WTC11 (cell line): ENCODE results near the gene OLIG1. TPM values are rescaled to one million over a fixed set of nuclear protein-coding genes. Genes with fewer than 3 reads are reported as not detected.

ENCODE experiments used
- ATAC-seq: fragments of 200-7000 bp; cut with Tn5 transposase; 2 replicates; pipeline ENCODE4 v1.10.0; 2021; ENCODE audit warnings: mild to moderate bottlenecking, moderate library complexity
- CTCF ChIA-PET: fragments of 300-600 bp; sonication (Branson Sonifier 250); formaldehyde crosslinking; loops from one replicate; lab custom pipeline; 2021; ENCODE audit warnings: antibody characterized with exemption; lab: Charles Lee
- POLR2A ChIA-PET: fragments of 350-600 bp; sonication (Branson Sonifier 250); formaldehyde crosslinking; loops from one replicate; lab custom pipeline; 2021; ENCODE audit warnings: antibody characterized with exemption; lab: Charles Lee
- DNase-seq: peaks from one replicate; pipeline ENCODE4 v3.0.0; 2021; ENCODE audit warnings: low spot score
- H3K27ac Mint-ChIP-seq: 2 replicates; pipeline ENCODE4 v1.8.0; 2021; ENCODE audit warnings: mixed read lengths
- H3K27me3 Mint-ChIP-seq: 2 replicates; pipeline ENCODE4 v1.8.0; 2021; ENCODE audit warnings: low read depth, mild to moderate bottlenecking, moderate library complexity, mixed read lengths
- H3K36me3 Mint-ChIP-seq: 2 replicates; pipeline ENCODE4 v1.8.0; 2021; ENCODE audit warnings: mixed read lengths
- H3K4me1 Mint-ChIP-seq: 2 replicates; pipeline ENCODE4 v1.8.0; 2022; ENCODE audit warnings: mixed read lengths
- H3K4me3 Mint-ChIP-seq: 2 replicates; pipeline ENCODE4 v1.8.0; 2021; ENCODE audit warnings: mild to moderate bottlenecking, moderate library complexity, mixed read lengths
- H3K9me3 Mint-ChIP-seq: 2 replicates; pipeline ENCODE4 v1.8.0; 2021; ENCODE audit warnings: mixed read lengths
- CBFB ChIP-seq: sonication (generic); formaldehyde crosslinking; IDR thresholded peaks from 2 replicates; pipeline ENCODE4 v1.8.1; 2022; ENCODE audit warnings: mild to moderate bottlenecking, low read depth, missing genetic modification reagents
- FOXK1 ChIP-seq: sonication (generic); formaldehyde crosslinking; IDR thresholded peaks from 2 replicates; pipeline ENCODE4 v1.8.0; 2022; ENCODE audit warnings: mild to moderate bottlenecking, moderate library complexity, missing genetic modification reagents
- GTF2I ChIP-seq: fragments of 250-450 bp; sonication (Bioruptor Pico); conservative IDR thresholded peaks from 2 replicates; pipeline ENCODE4 v1.4.0; 2021; ENCODE audit warnings: mild to moderate bottlenecking
- HMGA2 ChIP-seq: fragments of 250-450 bp; sonication (Bioruptor Pico); IDR thresholded peaks from 2 replicates; pipeline ENCODE4 v1.4.0; 2021; ENCODE audit warnings: mild to moderate bottlenecking, moderate library complexity
- NFATC4 ChIP-seq: fragments of 250-450 bp; sonication (Bioruptor Pico); IDR thresholded peaks from 2 replicates; pipeline ENCODE4 v1.9.0; 2021; ENCODE audit warnings: mild to moderate bottlenecking
- NFE2L1 ChIP-seq: sonication (generic); formaldehyde crosslinking; IDR thresholded peaks from 2 replicates; pipeline ENCODE4 v1.8.1; 2023; ENCODE audit warnings: missing genetic modification reagents
- ZNF121 ChIP-seq: sonication (generic); formaldehyde crosslinking; IDR thresholded peaks from 2 replicates; pipeline ENCODE4 v1.8.0; 2023; ENCODE audit warnings: missing genetic modification reagents
- ZNF263 ChIP-seq: sonication (generic); formaldehyde crosslinking; IDR thresholded peaks from 2 replicates; pipeline ENCODE4 v1.8.1; 2022; ENCODE audit warnings: low read depth, mild to moderate bottlenecking, moderate library complexity, missing genetic modification reagents
- total RNA-seq: library from RNA; stranded (reverse); gene quantifications from 3 replicates; pipeline ENCODE4 v1.2.3, GENCODE V29; 2021
- TF ChIP-seq, protein P1 (sequence below): sonication (generic); formaldehyde crosslinking; IDR thresholded peaks from 2 replicates; pipeline ENCODE4 v1.8.1; 2023; ENCODE audit warnings: mild to moderate bottlenecking, missing genetic modification reagents, borderline replicate concordance
- TF ChIP-seq, protein P2 (sequence below): sonication (generic); formaldehyde crosslinking; IDR thresholded peaks from 2 replicates; pipeline ENCODE4 v1.8.1; 2023; ENCODE audit warnings: mild to moderate bottlenecking, missing genetic modification reagents
- TF ChIP-seq, protein P3 (sequence below): sonication (generic); formaldehyde crosslinking; IDR thresholded peaks from 2 replicates; pipeline ENCODE4 v1.8.0; 2023; ENCODE audit warnings: missing genetic modification reagents
- TF ChIP-seq, protein P4 (sequence below): fragments of 250-450 bp; sonication (Bioruptor Pico); IDR thresholded peaks from 2 replicates; pipeline ENCODE4 v1.9.0; 2021; ENCODE audit warnings: mild to moderate bottlenecking, borderline replicate concordance
- TF ChIP-seq, protein P5 (sequence below): sonication (generic); formaldehyde crosslinking; IDR thresholded peaks from 2 replicates; pipeline ENCODE4 v1.8.0; 2022; ENCODE audit warnings: missing genetic modification reagents

The OLIG1 gene
- total RNA-seq, 1 experiment from 2014 or later = 2.1 TPM

DNA sequence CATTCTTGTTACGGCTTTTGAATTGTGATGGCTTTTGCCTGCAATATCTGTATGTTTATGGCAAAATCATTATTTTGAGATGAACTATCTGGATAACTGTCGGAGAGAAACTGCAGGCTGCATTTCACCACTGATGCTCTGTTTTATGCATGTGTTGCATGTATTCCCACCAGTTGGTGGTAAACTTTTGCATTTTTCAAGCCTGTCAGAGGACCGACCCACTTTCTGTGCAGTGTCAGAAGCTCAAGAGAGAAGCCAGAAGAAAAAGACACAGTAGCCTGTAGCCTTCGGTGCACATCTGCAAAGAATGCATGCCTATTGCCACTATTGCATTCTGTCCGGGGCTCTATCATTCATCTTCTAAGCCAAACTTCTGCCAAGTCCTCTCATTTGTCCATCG, 41.6 kb downstream of the OLIG1 start:
- DNase-seq (no peak), ATAC-seq (no peak)
- H3K4me3 Mint-ChIP-seq = no peak overlapping the region
- no peaks in the 10 kb centered on the region for H3K36me3 Mint-ChIP-seq
- TF ChIP-seq CBFB (CRISPR knock-in tag) = no peak
- TF ChIP-seq, protein P1, sequence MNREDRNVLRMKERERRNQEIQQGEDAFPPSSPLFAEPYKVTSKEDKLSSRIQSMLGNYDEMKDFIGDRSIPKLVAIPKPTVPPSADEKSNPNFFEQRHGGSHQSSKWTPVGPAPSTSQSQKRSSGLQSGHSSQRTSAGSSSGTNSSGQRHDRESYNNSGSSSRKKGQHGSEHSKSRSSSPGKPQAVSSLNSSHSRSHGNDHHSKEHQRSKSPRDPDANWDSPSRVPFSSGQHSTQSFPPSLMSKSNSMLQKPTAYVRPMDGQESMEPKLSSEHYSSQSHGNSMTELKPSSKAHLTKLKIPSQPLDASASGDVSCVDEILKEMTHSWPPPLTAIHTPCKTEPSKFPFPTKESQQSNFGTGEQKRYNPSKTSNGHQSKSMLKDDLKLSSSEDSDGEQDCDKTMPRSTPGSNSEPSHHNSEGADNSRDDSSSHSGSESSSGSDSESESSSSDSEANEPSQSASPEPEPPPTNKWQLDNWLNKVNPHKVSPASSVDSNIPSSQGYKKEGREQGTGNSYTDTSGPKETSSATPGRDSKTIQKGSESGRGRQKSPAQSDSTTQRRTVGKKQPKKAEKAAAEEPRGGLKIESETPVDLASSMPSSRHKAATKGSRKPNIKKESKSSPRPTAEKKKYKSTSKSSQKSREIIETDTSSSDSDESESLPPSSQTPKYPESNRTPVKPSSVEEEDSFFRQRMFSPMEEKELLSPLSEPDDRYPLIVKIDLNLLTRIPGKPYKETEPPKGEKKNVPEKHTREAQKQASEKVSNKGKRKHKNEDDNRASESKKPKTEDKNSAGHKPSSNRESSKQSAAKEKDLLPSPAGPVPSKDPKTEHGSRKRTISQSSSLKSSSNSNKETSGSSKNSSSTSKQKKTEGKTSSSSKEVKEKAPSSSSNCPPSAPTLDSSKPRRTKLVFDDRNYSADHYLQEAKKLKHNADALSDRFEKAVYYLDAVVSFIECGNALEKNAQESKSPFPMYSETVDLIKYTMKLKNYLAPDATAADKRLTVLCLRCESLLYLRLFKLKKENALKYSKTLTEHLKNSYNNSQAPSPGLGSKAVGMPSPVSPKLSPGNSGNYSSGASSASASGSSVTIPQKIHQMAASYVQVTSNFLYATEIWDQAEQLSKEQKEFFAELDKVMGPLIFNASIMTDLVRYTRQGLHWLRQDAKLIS (CRISPR knock-in tag) = no peak
- ChIA-PET CTCF (interaction anchor here (1.1 to 1.5 kb wide), 2 partner anchors 14 to 117 kb away, joined by 3 to 4 read pairs; no protein-coding TSS in a partner anchor), POLR2A (no interaction called here)
- no peak overlapping the region for H3K27ac Mint-ChIP-seq
- H3K4me1 Mint-ChIP-seq = peaks cover 80% of the 10 kb centered on the region
- H3K27me3 Mint-ChIP-seq = peaks cover 39% of the 10 kb centered on the region
- H3K9me3 Mint-ChIP-seq = no peaks in the 10 kb centered on the region

DNA sequence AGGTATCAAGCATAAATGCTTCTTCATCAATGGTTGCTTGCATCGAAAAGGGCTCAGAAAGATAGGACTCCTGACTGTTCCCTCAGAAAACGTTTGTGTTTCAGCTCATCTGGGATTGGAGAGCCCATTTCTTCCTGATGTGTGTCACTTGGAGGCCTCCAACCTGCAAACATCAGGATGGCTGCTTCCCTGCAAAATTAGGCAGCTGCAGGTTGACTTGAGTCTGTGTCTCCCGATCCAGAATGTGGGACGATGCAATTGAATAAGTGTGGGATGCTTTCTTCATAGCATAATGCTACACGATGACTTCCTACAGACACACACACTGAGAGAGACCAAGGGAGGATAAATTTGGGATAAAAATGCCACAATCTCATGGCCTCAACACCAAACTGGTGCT, 42.2 kb downstream of the OLIG1 start:
- Mint-ChIP-seq H3K27me3 (peaks cover 39% of the 10 kb centered on the region), H3K27ac (no peak overlapping the region), H3K4me1 (peaks cover 83% of the 10 kb centered on the region), H3K4me3 (no peak overlapping the region), H3K36me3 (no peaks in the 10 kb centered on the region)
- POLR2A ChIA-PET = no interaction called here
- DNase-seq (no peak), ATAC-seq (no peak)
- CTCF ChIA-PET = interaction anchor here (1.5 to 1.9 kb wide), 2 partner anchors 15 to 118 kb away, joined by 3 to 9 read pairs; no protein-coding TSS in a partner anchor
- TF ChIP-seq HMGA2 (CRISPR knock-in tag) (no peak), ZNF263 (CRISPR knock-in tag) (no peak), ZNF121 (CRISPR knock-in tag) (no peak), NFATC4 (CRISPR knock-in tag) (no peak), NFE2L1 (no peak), GTF2I (CRISPR knock-in tag) (no peak), FOXK1 (CRISPR knock-in tag) (no peak)
- TF ChIP-seq, protein P2, sequence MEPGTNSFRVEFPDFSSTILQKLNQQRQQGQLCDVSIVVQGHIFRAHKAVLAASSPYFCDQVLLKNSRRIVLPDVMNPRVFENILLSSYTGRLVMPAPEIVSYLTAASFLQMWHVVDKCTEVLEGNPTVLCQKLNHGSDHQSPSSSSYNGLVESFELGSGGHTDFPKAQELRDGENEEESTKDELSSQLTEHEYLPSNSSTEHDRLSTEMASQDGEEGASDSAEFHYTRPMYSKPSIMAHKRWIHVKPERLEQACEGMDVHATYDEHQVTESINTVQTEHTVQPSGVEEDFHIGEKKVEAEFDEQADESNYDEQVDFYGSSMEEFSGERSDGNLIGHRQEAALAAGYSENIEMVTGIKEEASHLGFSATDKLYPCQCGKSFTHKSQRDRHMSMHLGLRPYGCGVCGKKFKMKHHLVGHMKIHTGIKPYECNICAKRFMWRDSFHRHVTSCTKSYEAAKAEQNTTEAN (CRISPR knock-in tag) = no peak
- TF ChIP-seq, protein P3, sequence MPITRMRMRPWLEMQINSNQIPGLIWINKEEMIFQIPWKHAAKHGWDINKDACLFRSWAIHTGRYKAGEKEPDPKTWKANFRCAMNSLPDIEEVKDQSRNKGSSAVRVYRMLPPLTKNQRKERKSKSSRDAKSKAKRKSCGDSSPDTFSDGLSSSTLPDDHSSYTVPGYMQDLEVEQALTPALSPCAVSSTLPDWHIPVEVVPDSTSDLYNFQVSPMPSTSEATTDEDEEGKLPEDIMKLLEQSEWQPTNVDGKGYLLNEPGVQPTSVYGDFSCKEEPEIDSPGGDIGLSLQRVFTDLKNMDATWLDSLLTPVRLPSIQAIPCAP (CRISPR knock-in tag) = no peak
- TF ChIP-seq, protein P4, sequence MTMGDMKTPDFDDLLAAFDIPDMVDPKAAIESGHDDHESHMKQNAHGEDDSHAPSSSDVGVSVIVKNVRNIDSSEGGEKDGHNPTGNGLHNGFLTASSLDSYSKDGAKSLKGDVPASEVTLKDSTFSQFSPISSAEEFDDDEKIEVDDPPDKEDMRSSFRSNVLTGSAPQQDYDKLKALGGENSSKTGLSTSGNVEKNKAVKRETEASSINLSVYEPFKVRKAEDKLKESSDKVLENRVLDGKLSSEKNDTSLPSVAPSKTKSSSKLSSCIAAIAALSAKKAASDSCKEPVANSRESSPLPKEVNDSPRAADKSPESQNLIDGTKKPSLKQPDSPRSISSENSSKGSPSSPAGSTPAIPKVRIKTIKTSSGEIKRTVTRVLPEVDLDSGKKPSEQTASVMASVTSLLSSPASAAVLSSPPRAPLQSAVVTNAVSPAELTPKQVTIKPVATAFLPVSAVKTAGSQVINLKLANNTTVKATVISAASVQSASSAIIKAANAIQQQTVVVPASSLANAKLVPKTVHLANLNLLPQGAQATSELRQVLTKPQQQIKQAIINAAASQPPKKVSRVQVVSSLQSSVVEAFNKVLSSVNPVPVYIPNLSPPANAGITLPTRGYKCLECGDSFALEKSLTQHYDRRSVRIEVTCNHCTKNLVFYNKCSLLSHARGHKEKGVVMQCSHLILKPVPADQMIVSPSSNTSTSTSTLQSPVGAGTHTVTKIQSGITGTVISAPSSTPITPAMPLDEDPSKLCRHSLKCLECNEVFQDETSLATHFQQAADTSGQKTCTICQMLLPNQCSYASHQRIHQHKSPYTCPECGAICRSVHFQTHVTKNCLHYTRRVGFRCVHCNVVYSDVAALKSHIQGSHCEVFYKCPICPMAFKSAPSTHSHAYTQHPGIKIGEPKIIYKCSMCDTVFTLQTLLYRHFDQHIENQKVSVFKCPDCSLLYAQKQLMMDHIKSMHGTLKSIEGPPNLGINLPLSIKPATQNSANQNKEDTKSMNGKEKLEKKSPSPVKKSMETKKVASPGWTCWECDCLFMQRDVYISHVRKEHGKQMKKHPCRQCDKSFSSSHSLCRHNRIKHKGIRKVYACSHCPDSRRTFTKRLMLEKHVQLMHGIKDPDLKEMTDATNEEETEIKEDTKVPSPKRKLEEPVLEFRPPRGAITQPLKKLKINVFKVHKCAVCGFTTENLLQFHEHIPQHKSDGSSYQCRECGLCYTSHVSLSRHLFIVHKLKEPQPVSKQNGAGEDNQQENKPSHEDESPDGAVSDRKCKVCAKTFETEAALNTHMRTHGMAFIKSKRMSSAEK = no peak
- TF ChIP-seq, protein P5, sequence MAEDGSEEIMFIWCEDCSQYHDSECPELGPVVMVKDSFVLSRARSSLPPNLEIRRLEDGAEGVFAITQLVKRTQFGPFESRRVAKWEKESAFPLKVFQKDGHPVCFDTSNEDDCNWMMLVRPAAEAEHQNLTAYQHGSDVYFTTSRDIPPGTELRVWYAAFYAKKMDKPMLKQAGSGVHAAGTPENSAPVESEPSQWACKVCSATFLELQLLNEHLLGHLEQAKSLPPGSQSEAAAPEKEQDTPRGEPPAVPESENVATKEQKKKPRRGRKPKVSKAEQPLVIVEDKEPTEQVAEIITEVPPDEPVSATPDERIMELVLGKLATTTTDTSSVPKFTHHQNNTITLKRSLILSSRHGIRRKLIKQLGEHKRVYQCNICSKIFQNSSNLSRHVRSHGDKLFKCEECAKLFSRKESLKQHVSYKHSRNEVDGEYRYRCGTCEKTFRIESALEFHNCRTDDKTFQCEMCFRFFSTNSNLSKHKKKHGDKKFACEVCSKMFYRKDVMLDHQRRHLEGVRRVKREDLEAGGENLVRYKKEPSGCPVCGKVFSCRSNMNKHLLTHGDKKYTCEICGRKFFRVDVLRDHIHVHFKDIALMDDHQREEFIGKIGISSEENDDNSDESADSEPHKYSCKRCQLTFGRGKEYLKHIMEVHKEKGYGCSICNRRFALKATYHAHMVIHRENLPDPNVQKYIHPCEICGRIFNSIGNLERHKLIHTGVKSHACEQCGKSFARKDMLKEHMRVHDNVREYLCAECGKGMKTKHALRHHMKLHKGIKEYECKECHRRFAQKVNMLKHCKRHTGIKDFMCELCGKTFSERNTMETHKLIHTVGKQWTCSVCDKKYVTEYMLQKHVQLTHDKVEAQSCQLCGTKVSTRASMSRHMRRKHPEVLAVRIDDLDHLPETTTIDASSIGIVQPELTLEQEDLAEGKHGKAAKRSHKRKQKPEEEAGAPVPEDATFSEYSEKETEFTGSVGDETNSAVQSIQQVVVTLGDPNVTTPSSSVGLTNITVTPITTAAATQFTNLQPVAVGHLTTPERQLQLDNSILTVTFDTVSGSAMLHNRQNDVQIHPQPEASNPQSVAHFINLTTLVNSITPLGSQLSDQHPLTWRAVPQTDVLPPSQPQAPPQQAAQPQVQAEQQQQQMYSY (CRISPR knock-in tag) = no peak
- TF ChIP-seq, all 79 proteins: peak for 0
- no peaks in the 10 kb centered on the region for H3K9me3 Mint-ChIP-seq
